HL-60 (cell line): ENCODE data around the gene ZNF132.
"Not testable (repeated sequence)": the region's sequence is repeated elsewhere in the genome, so short reads cannot be mapped to it uniquely, and the experiment has no call there.

Experiments used
- CTCF ChIP-seq: IDR thresholded peaks from one replicate; pipeline ENCODE4 v1.5.1; 2011; ENCODE audit warnings: low read length, control low read depth, inconsistent platforms; ENCODE audit not compliant: insufficient read depth
- GABPA ChIP-seq: IDR thresholded peaks from 2 replicates; pipeline ENCODE4 v1.6.1; 2012; ENCODE audit warnings: low read depth
- POLR2AphosphoS5 ChIP-seq: IDR thresholded peaks from 2 replicates; pipeline ENCODE4 v1.6.1; 2012; ENCODE audit warnings: low read depth
- REST ChIP-seq: IDR thresholded peaks from 2 replicates; pipeline ENCODE4 v1.6.1; 2012; ENCODE audit warnings: low read depth; ENCODE audit not compliant: insufficient replicate concordance

GRCh38 chr19:58442986-58443385 lies 3.0 kb upstream of the ZNF132 start:
- TF ChIP-seq CTCF, POLR2AphosphoS5, GABPA, REST: not testable (repeated sequence)
